ENCODE results near the gene INTS1. TPM values are rescaled to one million over a fixed set of nuclear protein-coding genes. Genes with fewer than 3 reads are reported as not detected.

INTS1 gene
- total and polyA plus RNA-seq, 3 donors from 2014 or later = 142 to 185 (median 142) TPM

DNA sequence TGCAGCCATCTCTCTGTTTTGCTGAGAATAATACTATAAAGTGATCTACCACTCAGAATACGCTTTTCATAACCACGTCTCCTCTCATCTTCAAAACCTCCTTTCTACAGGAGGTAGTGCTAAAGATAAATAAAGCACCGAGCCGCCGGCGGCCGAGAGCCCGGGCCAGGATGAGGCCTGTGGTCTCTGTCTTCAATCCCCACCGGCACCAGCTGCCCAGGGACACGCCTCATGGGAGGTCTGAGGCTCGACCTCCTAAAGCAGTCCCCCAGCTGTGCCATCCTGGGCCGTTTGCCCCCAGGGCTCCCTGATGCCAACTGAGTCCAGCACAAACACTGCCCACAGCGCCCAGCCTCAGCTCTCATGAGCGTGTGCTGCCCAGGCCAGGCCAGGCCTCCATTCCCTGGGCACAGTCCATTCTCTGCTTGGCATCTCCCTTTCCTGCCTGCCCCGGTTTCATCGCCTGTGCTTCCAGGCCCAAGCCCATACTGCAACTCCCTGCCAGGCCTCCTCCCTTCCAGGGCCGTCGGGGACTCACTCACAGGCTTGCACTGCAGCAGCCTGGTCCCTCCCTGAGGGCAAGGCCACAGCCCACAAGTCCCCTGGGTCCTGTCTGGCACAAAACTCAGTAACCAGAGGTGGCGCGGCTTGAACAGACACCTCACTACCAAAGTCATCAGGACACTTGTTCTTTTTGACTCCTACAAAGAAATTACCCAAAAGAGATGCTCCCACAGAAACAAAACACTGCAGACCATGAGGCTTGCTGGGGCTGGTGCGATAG lies 2.5 kb downstream of the INTS1 start:
- no peaks in the 10 kb centered on the region for H3K36me3 ChIP-seq (ENCODE audit: low read depth, missing control alignments)
- H3K27ac ChIP-seq = no peak overlapping the region
- intact Hi-C loops (cut with DNase I; ENCODE audit: low total_unique reads) = no loop called here
- no peaks in the 10 kb centered on the region for H3K27me3 ChIP-seq
- no peak for DNase-seq
- WGBS, 2 donors = 91 to 94% methylated on average over 17 to 21 of the region's 21 CpGs
- H3K4me1 ChIP-seq = peaks cover 9% of the 10 kb centered on the region
- H3K9me3 ChIP-seq = no peaks in the 10 kb centered on the region
- TF ChIP-seq POLR2A (IDR thresholded peaks at IDR 0.05) = no peak
- TF ChIP-seq, protein P1, sequence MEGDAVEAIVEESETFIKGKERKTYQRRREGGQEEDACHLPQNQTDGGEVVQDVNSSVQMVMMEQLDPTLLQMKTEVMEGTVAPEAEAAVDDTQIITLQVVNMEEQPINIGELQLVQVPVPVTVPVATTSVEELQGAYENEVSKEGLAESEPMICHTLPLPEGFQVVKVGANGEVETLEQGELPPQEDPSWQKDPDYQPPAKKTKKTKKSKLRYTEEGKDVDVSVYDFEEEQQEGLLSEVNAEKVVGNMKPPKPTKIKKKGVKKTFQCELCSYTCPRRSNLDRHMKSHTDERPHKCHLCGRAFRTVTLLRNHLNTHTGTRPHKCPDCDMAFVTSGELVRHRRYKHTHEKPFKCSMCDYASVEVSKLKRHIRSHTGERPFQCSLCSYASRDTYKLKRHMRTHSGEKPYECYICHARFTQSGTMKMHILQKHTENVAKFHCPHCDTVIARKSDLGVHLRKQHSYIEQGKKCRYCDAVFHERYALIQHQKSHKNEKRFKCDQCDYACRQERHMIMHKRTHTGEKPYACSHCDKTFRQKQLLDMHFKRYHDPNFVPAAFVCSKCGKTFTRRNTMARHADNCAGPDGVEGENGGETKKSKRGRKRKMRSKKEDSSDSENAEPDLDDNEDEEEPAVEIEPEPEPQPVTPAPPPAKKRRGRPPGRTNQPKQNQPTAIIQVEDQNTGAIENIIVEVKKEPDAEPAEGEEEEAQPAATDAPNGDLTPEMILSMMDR (IDR thresholded peaks at IDR 0.05) = no peak
- H3K4me3 ChIP-seq = no peak overlapping the region

DNA sequence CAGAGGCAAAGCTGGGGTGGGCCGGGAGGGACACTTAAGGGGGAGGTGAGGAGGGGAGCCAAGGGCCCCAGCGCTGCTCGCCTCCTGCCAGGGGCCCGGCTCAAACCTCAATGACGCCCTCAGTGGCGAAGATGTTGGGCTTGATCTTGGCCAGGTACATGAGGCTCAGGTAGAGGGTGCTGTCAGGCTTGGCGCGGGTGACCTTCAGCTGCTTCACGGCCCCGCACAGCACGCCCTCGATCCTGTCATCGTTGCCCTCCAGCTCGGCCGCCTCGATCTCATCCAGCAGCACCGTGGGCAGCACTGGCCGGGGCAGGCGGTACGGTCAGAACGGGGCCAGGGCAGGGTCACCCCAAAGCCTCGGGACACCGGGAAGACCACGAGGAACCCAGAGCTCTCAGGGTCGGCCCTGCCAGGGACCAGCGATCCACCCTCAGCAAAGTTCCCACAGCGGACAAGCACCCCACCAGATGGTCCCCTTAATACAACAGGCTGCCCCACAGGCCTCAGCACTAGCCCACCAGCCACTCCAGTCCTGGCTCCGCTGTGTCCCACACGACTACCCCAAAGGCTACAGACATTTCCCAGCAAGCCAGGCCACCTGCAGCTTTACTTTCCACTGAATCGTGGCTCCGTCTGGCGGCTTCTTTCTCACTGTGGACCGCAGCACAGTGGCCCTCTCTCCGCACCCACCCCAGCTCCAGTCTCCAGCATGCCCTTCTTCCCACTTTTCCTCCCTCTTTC lies 4.0 kb downstream of the INTS1 start:
- intact Hi-C loops (cut with DNase I; ENCODE audit: low total_unique reads) = no loop called here
- Histone ChIP-seq H3K27ac (no peak overlapping the region), H3K27me3 (no peaks in the 10 kb centered on the region), H3K36me3 (ENCODE audit: low read depth, missing control alignments) (no peaks in the 10 kb centered on the region), H3K4me1 (peaks cover 9% of the 10 kb centered on the region), H3K4me3 (no peak overlapping the region), H3K9me3 (no peaks in the 10 kb centered on the region)
- no peak for TF ChIP-seq POLR2A (IDR thresholded peaks at IDR 0.05)
- TF ChIP-seq, protein P1 (IDR thresholded peaks at IDR 0.05) = no peak
- WGBS, 2 donors = 91% methylated on average over 25 to 34 of the region's 34 CpGs
- no peak for DNase-seq

DNA sequence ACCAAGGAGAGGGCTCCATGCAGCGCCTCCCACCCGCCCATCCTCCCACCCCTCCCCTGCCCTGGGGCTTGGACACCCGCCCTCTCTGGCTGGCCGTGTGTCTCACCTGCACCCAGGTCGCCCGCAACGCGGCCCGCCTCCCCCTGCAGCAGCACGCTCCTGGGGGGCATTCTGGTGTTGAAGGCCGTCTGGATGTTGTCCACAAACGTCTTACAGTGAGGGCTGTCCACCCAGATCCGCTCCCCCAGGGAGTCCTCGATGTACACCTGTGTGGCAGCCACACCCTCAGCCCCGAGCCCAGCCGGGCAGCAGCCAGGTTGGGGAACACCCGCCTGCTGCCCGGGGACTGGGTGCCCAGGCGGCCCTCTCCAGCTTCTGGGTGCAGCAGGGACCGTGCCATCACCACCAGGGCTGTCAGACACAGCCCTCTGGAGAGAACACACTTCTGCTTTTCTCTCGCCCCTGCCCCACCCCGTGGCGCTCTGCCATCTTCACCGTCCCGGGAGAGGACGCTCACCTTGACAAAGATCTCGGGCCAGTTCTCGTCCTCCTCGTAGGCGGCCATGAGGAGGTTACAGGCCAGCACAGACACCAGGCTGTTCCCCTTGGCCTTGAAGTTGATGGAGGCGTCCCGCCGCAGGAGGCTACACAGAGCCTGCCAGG lies 4.7 kb downstream of the INTS1 start:
- Histone ChIP-seq H3K27me3 (no peaks in the 10 kb centered on the region), H3K4me1 (peaks cover 9% of the 10 kb centered on the region), H3K4me3 (no peak overlapping the region), H3K9me3 (no peaks in the 10 kb centered on the region), H3K36me3 (ENCODE audit: low read depth, missing control alignments) (no peaks in the 10 kb centered on the region), H3K27ac (no peak overlapping the region)
- intact Hi-C loops (cut with DNase I; ENCODE audit: low total_unique reads) = no loop called here
- no peak for DNase-seq
- WGBS, 2 donors = 79 to 85% methylated on average over 19 to 33 of the region's 33 CpGs
- no peak for TF ChIP-seq POLR2A (IDR thresholded peaks at IDR 0.05)
- TF ChIP-seq, protein P1 (IDR thresholded peaks at IDR 0.05) = no peak

DNA sequence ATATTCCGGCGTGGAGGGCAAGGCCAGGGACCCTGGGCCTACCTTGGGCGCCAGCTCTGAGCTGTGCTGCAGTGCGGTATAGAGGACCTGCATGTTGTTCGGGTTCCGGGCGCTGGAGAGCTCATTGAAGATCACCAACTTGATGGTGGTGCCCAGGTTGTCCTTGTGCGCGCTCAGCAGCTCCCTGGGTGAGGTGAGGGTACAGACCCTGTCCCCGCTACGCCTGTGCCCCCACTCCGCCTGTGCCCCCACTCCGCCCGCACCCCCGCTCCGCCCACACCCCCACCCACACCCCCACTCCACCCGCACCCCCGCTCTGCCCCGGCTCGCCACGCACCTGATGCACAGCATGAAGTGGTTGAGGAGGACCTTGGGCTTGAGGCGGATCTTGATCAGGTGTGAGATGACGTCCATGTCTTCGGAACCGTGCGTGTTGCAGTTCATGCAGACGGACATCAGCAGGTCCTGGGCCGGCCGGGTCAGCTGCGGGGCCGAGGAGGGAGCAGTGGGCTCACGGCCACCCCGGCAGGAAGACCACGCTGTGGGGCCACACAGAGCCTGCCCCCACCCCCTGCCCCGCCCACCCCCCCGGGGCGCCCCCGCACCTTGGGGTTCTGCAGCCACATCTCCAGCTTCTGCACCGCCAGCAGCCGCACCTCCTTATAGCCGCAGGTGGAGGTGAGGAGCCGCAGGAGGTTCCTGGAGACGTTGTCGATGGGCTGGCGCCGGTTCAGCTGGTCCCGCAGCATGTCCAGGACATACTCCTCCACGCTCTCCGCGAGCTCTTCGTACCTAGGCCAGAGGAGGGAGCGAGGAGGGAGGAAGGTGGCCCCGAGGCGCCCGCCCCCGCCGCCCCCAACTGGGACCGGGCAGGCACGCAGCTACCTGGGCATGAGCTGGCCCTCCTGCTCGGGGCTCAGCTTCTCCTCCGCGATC lies 5.6 kb downstream of the INTS1 start:
- Histone ChIP-seq H3K27ac (no peak overlapping the region), H3K36me3 (ENCODE audit: low read depth, missing control alignments) (no peaks in the 10 kb centered on the region), H3K27me3 (no peaks in the 10 kb centered on the region), H3K9me3 (no peaks in the 10 kb centered on the region), H3K4me3 (no peak overlapping the region), H3K4me1 (peaks cover 9% of the 10 kb centered on the region)
- DNase-seq = no peak
- intact Hi-C loops (cut with DNase I; ENCODE audit: low total_unique reads) = no loop called here
- WGBS, 2 donors = 91 to 94% methylated on average over 21 to 57 of the region's 62 CpGs
- TF ChIP-seq POLR2A (IDR thresholded peaks at IDR 0.05) = no peak
- TF ChIP-seq, protein P1 (IDR thresholded peaks at IDR 0.05) = no peak

Data from testis (tissue), 3 donors.